ENCODE results near the gene MAPKAP1.

The MAPKAP1 gene

GRCh38 chr9:125558453-125559092 is 148.4 kb downstream of the MAPKAP1 start:
- Histone ChIP-seq H3K27ac (ENCODE audit: low read depth, low read length) (no peak overlapping the region), H3K4me2 (ENCODE audit: low read length) (no peak overlapping the region), H3K9me2 (replicated peaks; ENCODE audit: control insufficient read depth, low read length) (no peaks in the 10 kb centered on the region), H3K79me2 (ENCODE audit: control insufficient read depth, low read length) (no peaks in the 10 kb centered on the region), H3K4me1 (ENCODE audit: control insufficient read depth, low read length) (peaks cover 12% of the 10 kb centered on the region), H3F3A (ENCODE audit: control insufficient read depth, insufficient read depth) (no peaks in the 10 kb centered on the region), H4K20me1 (ENCODE audit: control insufficient read depth, insufficient read depth, low read depth, low read length) (no peaks in the 10 kb centered on the region), H3K4me3 (ENCODE audit: low read length) (no peak overlapping the region), H3K27me3 (ENCODE audit: control insufficient read depth, low read length) (no peaks in the 10 kb centered on the region), H3K9me3 (ENCODE audit: control insufficient read depth, insufficient read depth, low read length) (no peaks in the 10 kb centered on the region), H3K36me3 (ENCODE audit: control insufficient read depth, low read length) (peaks cover 12% of the 10 kb centered on the region)
- TF ChIP-seq CTCF (IDR thresholded peaks at IDR 0.05; ENCODE audit: low read depth, low read length, poor library complexity, severe bottlenecking) (peak; percentile 81), EZH2phosphoT487 (IDR thresholded peaks at IDR 0.05; ENCODE audit: borderline replicate concordance, low read length) (no peak)

GRCh38 chr9:125556046-125556721 is 150.8 kb downstream of the MAPKAP1 start:
- H3F3A ChIP-seq (ENCODE audit: control insufficient read depth, insufficient read depth): no peaks in the 10 kb centered on the region
- no peak for TF ChIP-seq EZH2phosphoT487 (IDR thresholded peaks at IDR 0.05; ENCODE audit: borderline replicate concordance, low read length)
- no peak for TF ChIP-seq CTCF (IDR thresholded peaks at IDR 0.05; ENCODE audit: low read depth, low read length, poor library complexity, severe bottlenecking)

GRCh38 chr9:125554726-125555125 is 152.3 kb downstream of the MAPKAP1 start:
- Histone ChIP-seq H3K27ac (ENCODE audit: low read depth, low read length) (no peak overlapping the region), H3F3A (ENCODE audit: control insufficient read depth, insufficient read depth) (no peaks in the 10 kb centered on the region), H3K9me3 (ENCODE audit: control insufficient read depth, insufficient read depth, low read length) (no peaks in the 10 kb centered on the region), H3K27me3 (ENCODE audit: control insufficient read depth, low read length) (no peaks in the 10 kb centered on the region), H3K79me2 (ENCODE audit: control insufficient read depth, low read length) (no peaks in the 10 kb centered on the region), H3K9me2 (replicated peaks; ENCODE audit: control insufficient read depth, low read length) (no peaks in the 10 kb centered on the region), H4K20me1 (ENCODE audit: control insufficient read depth, insufficient read depth, low read depth, low read length) (no peaks in the 10 kb centered on the region), H3K4me2 (ENCODE audit: low read length) (no peak overlapping the region), H3K4me3 (ENCODE audit: low read length) (no peak overlapping the region), H3K4me1 (ENCODE audit: control insufficient read depth, low read length) (no peaks in the 10 kb centered on the region), H3K36me3 (ENCODE audit: control insufficient read depth, low read length) (peaks cover 14% of the 10 kb centered on the region)
- no peak for TF ChIP-seq CTCF (IDR thresholded peaks at IDR 0.05; ENCODE audit: low read depth, low read length, poor library complexity, severe bottlenecking)
- no peak for TF ChIP-seq EZH2phosphoT487 (IDR thresholded peaks at IDR 0.05; ENCODE audit: borderline replicate concordance, low read length)

More at GRCh38 chr9:125556046-125556721, 150.8 kb downstream of the MAPKAP1 start:
- H3K79me2 ChIP-seq (ENCODE audit: control insufficient read depth, low read length): no peaks in the 10 kb centered on the region
- H4K20me1 ChIP-seq (ENCODE audit: control insufficient read depth, insufficient read depth, low read depth, low read length): no peaks in the 10 kb centered on the region
- no peak overlapping the region for H3K4me3 ChIP-seq (ENCODE audit: low read length)
- H3K4me2 ChIP-seq (ENCODE audit: low read length): no peak overlapping the region
- H3K4me1 ChIP-seq (ENCODE audit: control insufficient read depth, low read length): no peaks in the 10 kb centered on the region
- no peak overlapping the region for H3K27ac ChIP-seq (ENCODE audit: low read depth, low read length)
- peaks cover 12% of the 10 kb centered on the region for H3K36me3 ChIP-seq (ENCODE audit: control insufficient read depth, low read length)
- H3K9me2 ChIP-seq (replicated peaks; ENCODE audit: control insufficient read depth, low read length): no peaks in the 10 kb centered on the region
- H3K9me3 ChIP-seq (ENCODE audit: control insufficient read depth, insufficient read depth, low read length): no peaks in the 10 kb centered on the region
- H3K27me3 ChIP-seq (ENCODE audit: control insufficient read depth, low read length): no peaks in the 10 kb centered on the region
